GM21737 (cell line): ENCODE data around the gene ACTR10.

ENCODE experiments used
- ATAC-seq: cut with Tn5 transposase; IDR thresholded peaks from one replicate; pipeline ENCODE4 v1.9.1; 2021; ENCODE audit warnings: mild to moderate bottlenecking, moderate library complexity; ENCODE audit not compliant: unreplicated experiment

The ACTR10 gene

DNA sequence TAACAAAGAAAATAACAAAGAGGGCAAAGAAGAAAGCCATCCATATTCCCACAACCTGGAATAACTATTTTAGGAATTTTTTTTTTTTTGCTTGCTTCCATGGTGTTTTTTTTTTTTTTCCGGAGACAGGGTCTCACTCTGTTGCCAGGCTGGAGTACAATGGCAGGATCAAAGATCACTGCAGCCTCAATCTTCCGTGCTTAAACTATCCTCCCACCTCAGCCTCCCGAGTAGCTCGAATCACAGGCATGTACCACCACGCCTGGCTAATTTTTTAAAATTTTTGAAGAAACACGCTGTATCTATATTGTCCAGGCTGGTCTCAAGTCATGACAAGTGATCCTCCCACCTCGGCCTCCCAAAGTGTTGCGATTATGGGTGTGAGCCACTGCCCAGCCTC, 78.2 kb downstream of the ACTR10 start:
- ATAC-seq = no peak

DNA sequence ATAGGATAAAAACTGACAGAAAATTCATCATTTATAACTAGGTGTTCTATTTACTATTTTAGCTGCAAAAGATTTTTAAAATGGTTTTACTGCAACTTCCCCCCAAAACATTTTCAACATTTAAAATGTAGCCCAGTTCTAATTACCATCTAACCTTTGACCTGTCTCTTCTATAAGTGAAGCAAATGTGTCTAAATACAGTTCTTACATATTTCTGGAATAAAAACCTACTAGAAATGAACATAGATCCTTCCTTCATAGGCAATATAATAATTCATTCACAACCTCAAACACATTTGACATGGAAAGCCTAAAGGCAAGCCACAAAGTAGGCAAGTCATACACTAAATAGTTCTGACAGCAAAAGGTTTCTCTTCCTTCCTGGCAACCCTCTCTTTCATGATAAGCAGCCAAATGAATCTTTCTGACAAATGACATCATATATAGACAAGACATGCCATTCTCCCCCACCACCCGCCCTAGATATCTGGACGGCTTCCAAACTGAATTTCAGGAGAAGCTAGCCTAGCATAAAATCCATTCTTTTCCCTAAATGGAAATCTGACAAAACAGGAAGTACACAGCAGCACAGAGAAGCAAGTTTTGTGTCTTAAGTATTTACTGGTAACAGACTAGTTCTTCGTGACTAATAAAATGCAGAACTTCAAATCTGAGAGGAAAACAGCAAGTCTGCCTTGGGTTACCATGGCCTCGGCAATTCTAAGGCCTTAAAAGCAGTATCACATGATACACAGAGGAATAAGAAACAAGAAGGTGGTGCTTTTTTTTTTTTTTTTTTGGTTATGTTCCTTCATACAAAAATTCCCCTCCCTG, 81.2 kb downstream of the ACTR10 start:
- ATAC-seq = peak; percentile 52

DNA sequence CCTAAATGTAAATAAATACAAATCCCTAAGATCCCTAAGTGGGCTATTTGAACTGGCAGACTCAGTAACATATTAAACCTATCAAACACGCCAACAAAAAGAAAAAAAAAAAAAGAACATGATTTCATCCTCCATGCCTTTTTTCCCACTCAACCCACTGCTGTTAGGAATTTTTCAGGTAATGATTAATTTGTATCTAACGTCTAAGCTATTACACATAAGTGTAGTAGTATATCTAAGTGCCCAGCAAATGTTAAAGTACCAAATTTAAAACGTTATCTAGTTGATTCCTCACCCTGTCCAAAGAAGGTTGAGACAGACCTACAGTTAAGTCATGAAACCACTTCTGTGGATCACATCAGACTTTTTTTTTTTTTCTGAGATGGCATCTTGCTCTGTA, 82.0 kb downstream of the ACTR10 start:
- ATAC-seq = no peak

DNA sequence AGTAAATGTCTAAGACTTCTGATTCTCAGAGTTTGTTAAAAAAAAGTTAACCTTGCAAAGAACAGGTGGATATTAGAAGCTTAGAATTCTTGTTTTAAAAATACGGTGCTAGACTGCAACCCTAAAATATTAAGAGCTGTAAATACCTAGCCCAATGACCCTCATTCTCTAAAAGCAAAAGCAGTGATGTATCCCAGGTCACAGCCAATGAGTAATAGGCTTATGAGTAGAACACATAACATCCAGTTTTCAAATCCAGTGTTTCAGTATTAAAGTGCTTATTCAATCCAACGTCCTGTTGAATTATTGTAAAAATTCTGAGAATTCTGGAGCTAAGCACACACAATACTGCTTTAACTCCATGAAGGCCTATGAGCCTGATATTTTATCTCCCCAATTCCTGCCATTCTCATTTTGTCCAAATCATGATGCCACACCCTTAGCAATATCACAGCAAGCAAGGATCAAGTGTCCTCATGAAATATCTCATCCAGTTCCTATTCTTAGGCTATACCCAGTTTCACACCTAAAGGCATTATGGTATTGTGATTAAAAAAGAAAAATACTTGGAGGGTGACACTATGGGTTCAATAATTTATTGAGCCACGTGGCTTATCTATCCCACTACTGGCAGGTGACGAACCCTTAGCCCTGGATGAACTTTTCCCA, 83.1 kb downstream of the ACTR10 start:
- ATAC-seq = no peak

DNA sequence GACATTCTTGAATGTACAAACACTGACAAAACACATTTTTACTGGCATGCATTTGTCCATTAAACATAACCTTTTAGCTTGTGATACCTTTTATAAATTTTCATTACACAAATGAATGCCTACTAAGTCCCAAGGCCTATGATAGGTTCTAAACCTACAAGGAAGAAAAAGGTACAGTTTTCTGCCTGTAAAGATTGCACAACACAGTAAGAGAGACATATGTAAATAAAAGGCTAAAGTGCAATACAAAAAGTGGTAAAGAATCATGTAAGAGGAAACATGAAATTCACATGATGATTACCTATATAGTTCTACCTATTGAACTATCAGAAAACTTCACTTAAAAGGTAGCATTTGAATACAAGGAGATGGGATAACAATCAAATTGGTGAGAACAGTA, 83.8 kb downstream of the ACTR10 start:
- no peak for ATAC-seq

DNA sequence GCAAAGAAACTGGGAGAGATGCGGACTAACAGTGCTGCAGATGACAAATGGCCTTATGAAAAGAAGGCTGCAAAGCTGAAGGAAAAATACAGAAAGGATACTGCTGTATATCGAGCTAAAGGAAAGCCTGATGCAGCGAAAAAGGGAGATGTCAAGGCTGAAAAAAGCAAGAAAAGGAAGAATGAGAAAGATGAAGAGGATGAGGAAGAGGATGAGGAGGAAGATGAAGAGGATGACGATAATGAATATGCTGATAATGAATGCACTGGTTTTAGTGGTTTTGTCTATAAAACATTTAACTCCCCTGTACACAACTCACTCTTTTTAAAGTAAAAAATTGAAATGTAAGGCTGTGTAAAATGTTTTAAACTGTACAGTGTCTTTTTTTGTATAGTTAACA, 85.2 kb downstream of the ACTR10 start:
- ATAC-seq = no peak
